ENCODE measurements around the gene FAM13A.

DNA sequence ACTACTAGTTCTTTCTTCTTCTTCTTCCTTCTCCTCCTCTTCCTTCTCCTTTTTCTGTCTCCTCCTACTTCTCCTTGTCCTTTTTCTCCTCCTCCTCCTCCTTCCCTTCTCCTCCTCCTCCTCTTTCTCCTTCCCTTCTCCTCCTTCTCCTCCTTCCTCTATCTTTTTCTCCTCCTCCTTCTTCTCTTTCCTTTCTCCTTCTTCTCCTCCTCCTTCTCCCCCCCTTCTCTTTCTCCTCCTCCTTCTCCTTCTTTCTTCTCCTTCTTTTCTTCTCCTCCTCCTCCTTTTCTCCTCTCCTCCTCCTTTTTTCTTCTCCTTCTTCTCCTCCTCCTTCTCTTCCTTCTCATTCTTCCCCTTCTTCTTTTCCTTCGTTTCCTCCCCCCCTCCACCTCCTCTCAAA, 337.6 kb downstream of the FAM13A start:
- TF ChIP-seq, protein P1, sequence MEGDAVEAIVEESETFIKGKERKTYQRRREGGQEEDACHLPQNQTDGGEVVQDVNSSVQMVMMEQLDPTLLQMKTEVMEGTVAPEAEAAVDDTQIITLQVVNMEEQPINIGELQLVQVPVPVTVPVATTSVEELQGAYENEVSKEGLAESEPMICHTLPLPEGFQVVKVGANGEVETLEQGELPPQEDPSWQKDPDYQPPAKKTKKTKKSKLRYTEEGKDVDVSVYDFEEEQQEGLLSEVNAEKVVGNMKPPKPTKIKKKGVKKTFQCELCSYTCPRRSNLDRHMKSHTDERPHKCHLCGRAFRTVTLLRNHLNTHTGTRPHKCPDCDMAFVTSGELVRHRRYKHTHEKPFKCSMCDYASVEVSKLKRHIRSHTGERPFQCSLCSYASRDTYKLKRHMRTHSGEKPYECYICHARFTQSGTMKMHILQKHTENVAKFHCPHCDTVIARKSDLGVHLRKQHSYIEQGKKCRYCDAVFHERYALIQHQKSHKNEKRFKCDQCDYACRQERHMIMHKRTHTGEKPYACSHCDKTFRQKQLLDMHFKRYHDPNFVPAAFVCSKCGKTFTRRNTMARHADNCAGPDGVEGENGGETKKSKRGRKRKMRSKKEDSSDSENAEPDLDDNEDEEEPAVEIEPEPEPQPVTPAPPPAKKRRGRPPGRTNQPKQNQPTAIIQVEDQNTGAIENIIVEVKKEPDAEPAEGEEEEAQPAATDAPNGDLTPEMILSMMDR (IDR thresholded peaks at IDR 0.05; ENCODE audit: low read length), result no peak
- TF ChIP-seq EZH2 (optimal IDR thresholded peaks at IDR 0.05; ENCODE audit: low read depth, low read length) (no peak), EZH2phosphoT487 (IDR thresholded peaks at IDR 0.05; ENCODE audit: low read length) (no peak)

Measured in MM.1S (cell line).